Measurements from ENCODE around the gene MRPL58.

The MRPL58 gene

GRCh38 chr17:75030161-75030560, 17.7 kb downstream of the MRPL58 start:
- TF ChIP-seq SUZ12 (IDR thresholded peaks at IDR 0.05) (no peak), BHLHE40 (IDR thresholded peaks at IDR 0.05; ENCODE audit: borderline replicate concordance) (no peak)
- CTCF ChIA-PET, result no interaction called here
- no peak for DNase-seq (ENCODE audit: extremely low spot score)
- POLR2A ChIA-PET, result interaction anchor here (5.7 kb wide), 1 partner anchor 18 kb away, joined by 53 read pairs; the partner anchor contains the start of gene MRPL58

- CTCF ChIA-PET, result interaction anchor here (0.9 to 1.8 kb wide), 2 partner anchors 71 to 81 kb away, joined by 4 to 17 read pairs; no protein-coding TSS in a partner anchor
- POLR2A ChIA-PET, result interaction anchor here (0.7 to 5.7 kb wide), 6 partner anchors 20 to 72 kb away, joined by 3 to 53 read pairs (median 4); partner anchors contain the start of genes CDR2L, HID1 and MRPL58
- DNase-seq (ENCODE audit: extremely low spot score), result peak; percentile 57
- TF ChIP-seq PKNOX1 (IDR thresholded peaks at IDR 0.05) (peak; percentile 42; the same call in 1 of the 2 replicates), ELF4 (IDR thresholded peaks at IDR 0.05) (no peak)
These were observed 19.7 kb downstream of the MRPL58 start for GRCh38 chr17:75031972-75032719.

GRCh38 chr17:75032720-75033280, 20.3 kb downstream of the MRPL58 start:
- ChIA-PET POLR2A (interaction anchor here (0.7 to 5.7 kb wide), 6 partner anchors 21 to 72 kb away, joined by 3 to 53 read pairs (median 4); partner anchors contain the start of genes CDR2L, HID1 and MRPL58), CTCF (interaction anchor here (0.9 to 1.8 kb wide), 2 partner anchors 72 to 81 kb away, joined by 4 to 17 read pairs; no protein-coding TSS in a partner anchor)
- DNase-seq (ENCODE audit: extremely low spot score), result no peak
- TF ChIP-seq NFRKB (IDR thresholded peaks at IDR 0.05) (no peak), ELF4 (IDR thresholded peaks at IDR 0.05) (no peak), SUZ12 (IDR thresholded peaks at IDR 0.05) (no peak), CTBP1 (IDR thresholded peaks at IDR 0.05; ENCODE audit: borderline replicate concordance) (no peak), TARDBP (IDR thresholded peaks at IDR 0.05) (no peak), PKNOX1 (IDR thresholded peaks at IDR 0.05) (no peak), ZNF384 (IDR thresholded peaks at IDR 0.05) (no peak), SP1 (IDR thresholded peaks at IDR 0.05) (no peak), FOXK2 (IDR thresholded peaks at IDR 0.05) (no peak), FOXM1 (IDR thresholded peaks at IDR 0.05; ENCODE audit: borderline replicate concordance) (no peak)

GRCh38 chr17:75033346-75034235, 21.1 kb downstream of the MRPL58 start:
- CTCF ChIA-PET, result interaction anchor here (0.5 to 0.9 kb wide), 3 partner anchors 47 to 100 kb away, joined by 3 read pairs; no protein-coding TSS in a partner anchor

GRCh38 chr17:75034236-75034908, 21.9 kb downstream of the MRPL58 start:
- TF ChIP-seq TARDBP (IDR thresholded peaks at IDR 0.05), result peak; percentile 60; the same call in 1 of the 2 replicates
- TF ChIP-seq L3MBTL2 (conservative IDR thresholded peaks at IDR 0.05), result peak; percentile 94
- peak; percentile 76; the same call in 1 of the 2 replicates for TF ChIP-seq HDGF (IDR thresholded peaks at IDR 0.05; ENCODE audit: borderline replicate concordance)
- peak; percentile 77; the same call in 1 of the 2 replicates for TF ChIP-seq FOXM1 (IDR thresholded peaks at IDR 0.05; ENCODE audit: borderline replicate concordance)
- no peak for TF ChIP-seq NFRKB (IDR thresholded peaks at IDR 0.05)
- TF ChIP-seq ARNT (IDR thresholded peaks at IDR 0.05), result peak; percentile 66; the same call in 1 of the 2 replicates
- no peak for TF ChIP-seq CTBP1 (IDR thresholded peaks at IDR 0.05; ENCODE audit: borderline replicate concordance)
- no peak for TF ChIP-seq PKNOX1 (IDR thresholded peaks at IDR 0.05)
- TF ChIP-seq ELF4 (IDR thresholded peaks at IDR 0.05), result peak; percentile 20; the same call in 1 of the 2 replicates
- no peak for TF ChIP-seq SUZ12 (IDR thresholded peaks at IDR 0.05)
- no peak for TF ChIP-seq FOXK2 (IDR thresholded peaks at IDR 0.05)
- CTCF ChIA-PET, result interaction anchor here (0.5 to 1.3 kb wide), 6 partner anchors 71 to 169 kb away, joined by 3 to 13 read pairs (median 3); no protein-coding TSS in a partner anchor
- POLR2A ChIA-PET, result interaction anchor here (0.6 to 3.5 kb wide), 24 partner anchors 10 to 228 kb away, joined by 3 to 82 read pairs (median 5); partner anchors contain the start of genes ARMC7, ATP5PD, CDR2L and HID1
- peak; percentile 69 for DNase-seq (ENCODE audit: extremely low spot score)

More at GRCh38 chr17:75033346-75034235, 21.1 kb downstream of the MRPL58 start:
- POLR2A ChIA-PET, result interaction anchor here (1.4 to 3.5 kb wide), 8 partner anchors 14 to 77 kb away, joined by 4 to 82 read pairs (median 20); partner anchors contain the start of genes ARMC7, ATP5PD, CDR2L and KCTD2
- peak; percentile 87 for DNase-seq (ENCODE audit: extremely low spot score)
- TF ChIP-seq ARNT (IDR thresholded peaks at IDR 0.05), result peak; percentile 52; the same call in 1 of the 2 replicates
- peak; percentile 72 for TF ChIP-seq L3MBTL2 (conservative IDR thresholded peaks at IDR 0.05)
- peak; percentile 60; the same call in 1 of the 2 replicates for TF ChIP-seq FOXM1 (IDR thresholded peaks at IDR 0.05; ENCODE audit: borderline replicate concordance)
- TF ChIP-seq LEF1 (IDR thresholded peaks at IDR 0.05; ENCODE audit: borderline replicate concordance), result no peak
- no peak for TF ChIP-seq FOXK2 (IDR thresholded peaks at IDR 0.05)
